GM23248 (cell line): Measurements from ENCODE around the gene CAPNS1. TPM values are rescaled to one million over a fixed set of nuclear protein-coding genes. Genes with fewer than 3 reads are reported as not detected.
"Not testable (repeated sequence)": the region's sequence is repeated elsewhere in the genome, so short reads cannot be mapped to it uniquely, and the experiment has no call there.

ENCODE experiments used
- DNase-seq: peaks from one replicate; pipeline ENCODE4 v3.0.0-alpha.2; 2015
- H2AFZ ChIP-seq: fragments of 200-600 bp; sonication (generic); 2 replicates; pipeline ENCODE4 v1.6.1; 2016; ENCODE audit warnings: antibody characterized with exemption
- H3F3A ChIP-seq: fragments of 200-600 bp; sonication (generic); 2 replicates; pipeline ENCODE4 v1.6.1; 2016; ENCODE audit warnings: mild to moderate bottlenecking, antibody characterized with exemption, mixed run types; ENCODE audit not compliant: insufficient read depth
- H3K27ac ChIP-seq: fragments of 200-600 bp; sonication (generic); 2 replicates; pipeline ENCODE4 v1.5.1; 2016; ENCODE audit warnings: mild to moderate bottlenecking
- H3K27me3 ChIP-seq: fragments of 200-600 bp; sonication (generic); replicated peaks from 2 replicates; pipeline ENCODE4 v1.6.1; 2016; ENCODE audit warnings: mild to moderate bottlenecking; ENCODE audit not compliant: insufficient read depth
- H3K36me3 ChIP-seq: fragments of 200-600 bp; sonication (generic); 2 replicates; pipeline ENCODE4 v1.6.1; 2016; ENCODE audit warnings: low read depth, mild to moderate bottlenecking
- H3K4me1 ChIP-seq: fragments of 200-600 bp; sonication (generic); 2 replicates; pipeline ENCODE4 v1.6.1; 2016; ENCODE audit warnings: mild to moderate bottlenecking; ENCODE audit not compliant: insufficient read depth
- H3K4me2 ChIP-seq: fragments of 200-600 bp; sonication (generic); one replicate; pipeline ENCODE4 v1.6.1; 2016; ENCODE audit warnings: mild to moderate bottlenecking; ENCODE audit not compliant: unreplicated experiment
- H3K4me3 ChIP-seq: fragments of 200-600 bp; sonication (generic); 2 replicates; pipeline ENCODE4 v1.5.1; 2016; ENCODE audit warnings: mild to moderate bottlenecking
- H3K79me2 ChIP-seq: fragments of 200-600 bp; sonication (generic); 2 replicates; pipeline ENCODE4 v1.6.1; 2016; ENCODE audit warnings: mild to moderate bottlenecking; ENCODE audit not compliant: insufficient read depth
- H3K9ac ChIP-seq: fragments of 200-600 bp; sonication (generic); 2 replicates; pipeline ENCODE4 v1.6.1; 2016; ENCODE audit warnings: mild to moderate bottlenecking
- H3K9me2 ChIP-seq: fragments of 200-600 bp; sonication (generic); 2 replicates; pipeline ENCODE4 v1.6.1; 2016; ENCODE audit warnings: mixed run types, mild to moderate bottlenecking, moderate library complexity; ENCODE audit not compliant: insufficient read depth
- H3K9me3 ChIP-seq: fragments of 200-600 bp; sonication (generic); one replicate; pipeline ENCODE4 v1.6.1; 2017; ENCODE audit warnings: low read depth
- H4K20me1 ChIP-seq: fragments of 200-600 bp; sonication (generic); 2 replicates; pipeline ENCODE4 v1.6.0; 2016; ENCODE audit not compliant: insufficient read depth
- EZH2 ChIP-seq: fragments of 200-600 bp; sonication (generic); IDR thresholded peaks from 2 replicates; pipeline ENCODE4 v1.6.1; 2018; ENCODE audit warnings: antibody characterized with exemption, mild to moderate bottlenecking; ENCODE audit not compliant: insufficient read depth, poor library complexity, severe bottlenecking
- EZH2phosphoT487 ChIP-seq: fragments of 200-600 bp; sonication (generic); IDR thresholded peaks from 2 replicates; pipeline ENCODE4 v1.6.1; 2018; ENCODE audit warnings: antibody characterized with exemption, moderate library complexity, mild to moderate bottlenecking, low read depth; ENCODE audit not compliant: insufficient read depth
- WGBS, 2 experiments: methylation state at CpG; one replicate each; pipeline ENCODE4 v1.1.6; 2015 to 2017; ENCODE audit warnings: low lambda C conversion rate in 2 of 2, low coverage in 1 of 2; ENCODE audit errors: missing lambda C conversion rate in 2 of 2; 5-methylcytosine and 5-hydroxymethylcytosine counted together
- in situ Hi-C: fragments of 300-500 bp; cut with MboI; formaldehyde crosslinking; loops from 2 replicates; pipeline ENCODE4 v1.15.0; 2020
- polyA plus RNA-seq: library from polyadenylated mRNA; unstranded; fragments of >200 nt; fragmentation: Nextera tagmentation; extraction: Ambion mirVana; gene quantifications from 2 replicates; pipeline ENCODE4 v1.2.1, GENCODE V29; 2016
- total RNA-seq: library from RNA; depleted of rRNA; stranded (reverse); fragments of >200 nt; shearing (Covaris generic); gene quantifications from 2 replicates; pipeline ENCODE4 v1.2.3, GENCODE V29; 2014

Gene CAPNS1
- total and polyA plus RNA-seq, 2 experiments from 2014 or later: 353 to 540 TPM

GRCh38 chr19:36172852-36173251 is 33.0 kb downstream of the CAPNS1 start:
- H3K4me2 ChIP-seq: no peak overlapping the region
- no peak overlapping the region for H3K27ac ChIP-seq
- in situ Hi-C loops: no loop called here
- no peaks in the 10 kb centered on the region for H3K9me2 ChIP-seq
- H3K9ac ChIP-seq: no peak overlapping the region
- TF ChIP-seq EZH2phosphoT487 (no peak), EZH2 (no peak)
- H3K4me1 ChIP-seq: peaks cover 5% of the 10 kb centered on the region; the same call in 1 of the 2 replicates
- no peaks in the 10 kb centered on the region for H3K79me2 ChIP-seq
- DNase-seq: no peak
- H3K4me3 ChIP-seq: no peak overlapping the region
- H4K20me1 ChIP-seq: no peaks in the 10 kb centered on the region
- H3F3A ChIP-seq: no peaks in the 10 kb centered on the region
- no peaks in the 10 kb centered on the region for H3K27me3 ChIP-seq
- no peaks in the 10 kb centered on the region for H3K36me3 ChIP-seq
- no peak overlapping the region for H2AFZ ChIP-seq
- no peaks in the 10 kb centered on the region for H3K9me3 ChIP-seq
- WGBS, 2 experiments: 85 to 88% methylated on average over 5 of the region's 5 CpGs

- H3K79me2 ChIP-seq, H3F3A ChIP-seq, H3K9ac ChIP-seq, H3K4me1 ChIP-seq, H2AFZ ChIP-seq, H3K9me2 ChIP-seq, H3K4me3 ChIP-seq, DNase-seq, H3K9me3 ChIP-seq, H3K27ac ChIP-seq, H3K36me3 ChIP-seq, H3K27me3 ChIP-seq, H3K4me2 ChIP-seq, H4K20me1 ChIP-seq, in situ Hi-C loops: not testable (repeated sequence)
- 53 to 60% methylated on average over 8 of the region's 8 CpGs for WGBS, 2 experiments
Observed at GRCh38 chr19:36173846-36174245, 34.0 kb downstream of the CAPNS1 start.

DNA sequence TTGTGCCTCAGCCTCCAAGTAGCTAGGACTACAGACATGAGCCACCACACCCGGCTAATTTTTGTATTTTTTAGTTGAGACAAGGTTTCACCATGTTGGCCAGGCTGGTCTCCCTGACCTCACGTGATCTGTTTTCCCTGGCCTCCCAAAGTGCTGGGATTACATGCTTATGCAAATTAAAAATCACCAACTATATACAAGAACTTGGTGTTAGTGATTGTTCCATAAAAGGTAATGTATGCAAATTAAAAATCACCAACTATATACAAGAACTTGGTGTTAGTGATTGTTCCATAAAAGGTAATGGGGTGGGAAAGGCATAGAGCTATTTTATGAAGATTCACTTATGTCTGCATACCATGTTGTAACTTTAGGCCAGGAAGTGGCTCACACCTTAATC is 39.2 kb downstream of the CAPNS1 start:
- H3K9me3 ChIP-seq, H2AFZ ChIP-seq, H3K4me2 ChIP-seq, H3F3A ChIP-seq, H3K27ac ChIP-seq, H3K4me3 ChIP-seq, DNase-seq, H3K9ac ChIP-seq, in situ Hi-C loops, H3K27me3 ChIP-seq, H3K9me2 ChIP-seq, H3K4me1 ChIP-seq, H4K20me1 ChIP-seq, H3K79me2 ChIP-seq: not testable (repeated sequence)
- 79 to 87% methylated on average over 2 of the region's 2 CpGs for WGBS, 2 experiments
- peaks cover 13% of the 10 kb centered on the region; the same call in 1 of the 2 replicates for H3K36me3 ChIP-seq

DNA sequence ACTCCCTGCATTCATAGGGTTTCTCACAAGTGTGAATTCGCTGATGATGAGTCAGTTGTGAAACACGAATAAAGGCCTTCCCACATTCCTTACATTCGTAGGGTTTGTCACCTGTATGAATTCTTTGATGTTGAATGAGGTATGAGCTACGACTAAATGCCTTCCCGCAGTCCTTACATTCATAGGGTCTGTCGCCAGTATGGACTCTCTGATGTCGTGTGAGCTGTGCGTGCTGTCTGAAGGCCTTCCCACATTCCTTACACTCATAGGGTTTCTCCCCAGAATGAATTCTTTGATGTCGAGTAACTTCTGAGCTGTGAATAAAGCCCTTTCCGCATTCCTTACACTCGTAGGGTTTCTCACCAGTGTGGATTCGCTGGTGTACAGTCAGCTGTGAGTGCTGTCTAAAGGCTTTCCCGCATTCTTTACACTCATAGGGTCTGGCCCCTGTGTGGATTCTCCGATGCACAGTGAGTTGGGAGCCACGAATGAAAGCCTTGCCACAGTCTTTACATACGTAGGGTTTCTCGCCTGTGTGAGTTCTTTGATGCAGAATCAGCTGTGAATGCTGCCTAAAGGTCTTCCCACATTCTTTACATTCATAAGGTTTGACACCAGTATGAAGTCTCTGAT is 42.9 kb downstream of the CAPNS1 start:
- Histone ChIP-seq H3K79me2 (no peaks in the 10 kb centered on the region), H3K27me3 (no peaks in the 10 kb centered on the region), H3F3A (no peaks in the 10 kb centered on the region), H3K4me2 (no peak overlapping the region), H3K27ac (no peak overlapping the region), H2AFZ (no peak overlapping the region), H4K20me1 (no peaks in the 10 kb centered on the region), H3K9me3 (no peaks in the 10 kb centered on the region), H3K36me3 (peaks cover 13% of the 10 kb centered on the region; the same call in 1 of the 2 replicates), H3K4me1 (no peaks in the 10 kb centered on the region), H3K9me2 (no peaks in the 10 kb centered on the region), H3K4me3 (no peak overlapping the region), H3K9ac (no peak overlapping the region)
- in situ Hi-C loops: no loop called here
- TF ChIP-seq EZH2phosphoT487: no peak
- 86 to 87% methylated on average over 17 of the region's 17 CpGs for WGBS, 2 experiments
- DNase-seq: no peak

DNA sequence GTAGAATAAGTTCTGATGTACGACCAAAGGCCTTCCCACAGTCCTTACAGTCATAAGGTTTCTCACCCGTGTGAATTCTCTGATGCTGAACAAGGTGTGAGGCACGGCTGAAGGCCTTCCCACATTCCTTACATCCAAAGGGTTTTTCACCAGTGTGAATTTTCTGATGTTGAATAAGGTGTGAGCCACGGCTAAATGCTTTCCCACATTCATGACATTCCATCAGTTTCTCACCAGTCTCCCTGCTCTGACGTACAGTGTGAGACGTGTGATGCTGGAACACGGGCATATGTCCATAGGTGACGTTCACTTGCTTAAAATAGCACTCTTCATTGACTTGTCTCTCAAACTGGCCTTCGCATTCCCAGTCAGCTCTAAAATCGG is 43.4 kb downstream of the CAPNS1 start:
- Histone ChIP-seq H3K79me2 (no peaks in the 10 kb centered on the region), H4K20me1 (no peaks in the 10 kb centered on the region), H3K27me3 (no peaks in the 10 kb centered on the region), H3K4me3 (no peak overlapping the region), H3F3A (no peaks in the 10 kb centered on the region), H3K9me2 (no peaks in the 10 kb centered on the region), H3K9ac (no peak overlapping the region), H2AFZ (no peak overlapping the region), H3K36me3 (peaks cover 13% of the 10 kb centered on the region; the same call in 1 of the 2 replicates), H3K27ac (no peak overlapping the region), H3K4me1 (no peaks in the 10 kb centered on the region), H3K9me3 (no peaks in the 10 kb centered on the region), H3K4me2 (no peak overlapping the region)
- in situ Hi-C loops: no loop called here
- 85 to 88% methylated on average over 10 of the region's 10 CpGs for WGBS, 2 experiments
- TF ChIP-seq EZH2phosphoT487 (no peak), EZH2 (no peak)
- DNase-seq: no peak

DNA sequence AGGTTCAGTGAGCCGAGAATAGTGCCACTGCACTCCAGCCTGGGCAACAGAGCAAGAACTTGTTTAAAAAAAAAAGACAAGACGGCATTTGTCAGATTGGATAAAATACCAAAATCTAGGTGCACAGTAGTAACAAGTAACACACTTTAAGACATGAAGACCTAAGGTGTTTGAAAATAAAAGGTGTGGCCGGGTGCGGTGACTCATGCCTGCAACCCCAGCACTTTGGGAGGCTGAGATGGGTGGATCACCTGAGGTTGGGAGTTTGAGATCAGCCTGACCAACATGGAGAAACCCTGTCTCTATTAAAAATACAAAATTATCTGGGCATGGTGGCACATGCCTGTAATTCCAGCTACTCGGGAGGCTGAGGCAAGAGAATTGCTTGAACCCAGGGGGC is 46.9 kb downstream of the CAPNS1 start:
- H3K27me3 ChIP-seq, H3K27ac ChIP-seq, H2AFZ ChIP-seq, in situ Hi-C loops, H3K4me1 ChIP-seq, H3K9me2 ChIP-seq, H3K9ac ChIP-seq, H4K20me1 ChIP-seq, DNase-seq, H3K9me3 ChIP-seq, H3K79me2 ChIP-seq, H3F3A ChIP-seq, H3K4me2 ChIP-seq, H3K4me3 ChIP-seq: not testable (repeated sequence)
- 97 to 99% methylated on average over 5 of the region's 5 CpGs for WGBS, 2 experiments
- H3K36me3 ChIP-seq: peaks cover 13% of the 10 kb centered on the region; the same call in 1 of the 2 replicates
